Measurements from ENCODE around the gene CDK11B.

- TF ChIP-seq, protein P1, sequence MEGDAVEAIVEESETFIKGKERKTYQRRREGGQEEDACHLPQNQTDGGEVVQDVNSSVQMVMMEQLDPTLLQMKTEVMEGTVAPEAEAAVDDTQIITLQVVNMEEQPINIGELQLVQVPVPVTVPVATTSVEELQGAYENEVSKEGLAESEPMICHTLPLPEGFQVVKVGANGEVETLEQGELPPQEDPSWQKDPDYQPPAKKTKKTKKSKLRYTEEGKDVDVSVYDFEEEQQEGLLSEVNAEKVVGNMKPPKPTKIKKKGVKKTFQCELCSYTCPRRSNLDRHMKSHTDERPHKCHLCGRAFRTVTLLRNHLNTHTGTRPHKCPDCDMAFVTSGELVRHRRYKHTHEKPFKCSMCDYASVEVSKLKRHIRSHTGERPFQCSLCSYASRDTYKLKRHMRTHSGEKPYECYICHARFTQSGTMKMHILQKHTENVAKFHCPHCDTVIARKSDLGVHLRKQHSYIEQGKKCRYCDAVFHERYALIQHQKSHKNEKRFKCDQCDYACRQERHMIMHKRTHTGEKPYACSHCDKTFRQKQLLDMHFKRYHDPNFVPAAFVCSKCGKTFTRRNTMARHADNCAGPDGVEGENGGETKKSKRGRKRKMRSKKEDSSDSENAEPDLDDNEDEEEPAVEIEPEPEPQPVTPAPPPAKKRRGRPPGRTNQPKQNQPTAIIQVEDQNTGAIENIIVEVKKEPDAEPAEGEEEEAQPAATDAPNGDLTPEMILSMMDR (conservative IDR thresholded peaks at IDR 0.05) = no peak
- no peak for TF ChIP-seq ZFX (IDR thresholded peaks at IDR 0.05)
These were observed 62.1 kb downstream of the CDK11B start for GRCh38 chr1:1596493-1597274.

Data from C4-2B (cell line).